Left ventricle myocardium inferior (tissue), 1 donor: ENCODE data around the gene XRCC5. TPM values are rescaled to one million over a fixed set of nuclear protein-coding genes. Genes with fewer than 3 reads are reported as not detected.

ENCODE experiments used
- DNase-seq: peaks from one replicate; pipeline ENCODE4 v3.0.0-alpha.2; 2020
- H3K27ac ChIP-seq: fragments of 200-600 bp; replicated peaks from 2 replicates; pipeline ENCODE4 v1.8.0; 2021
- H3K27me3 ChIP-seq: fragments of 200-600 bp; 2 replicates; pipeline ENCODE4 v1.8.0; 2021; ENCODE audit warnings: low read depth
- H3K36me3 ChIP-seq: fragments of 200-600 bp; 2 replicates; pipeline ENCODE4 v1.8.0; 2021
- H3K4me1 ChIP-seq: fragments of 200-600 bp; 2 replicates; pipeline ENCODE4 v1.8.0; 2021
- H3K4me3 ChIP-seq: fragments of 200-600 bp; 2 replicates; pipeline ENCODE4 v1.8.0; 2021; ENCODE audit warnings: mild to moderate bottlenecking, moderate library complexity
- H3K9me3 ChIP-seq: fragments of 200-600 bp; replicated peaks from 2 replicates; pipeline ENCODE4 v1.8.0; 2021
- intact Hi-C: fragments of 100-400 bp; cut with micrococcal nuclease; formaldehyde crosslinking; loops from one replicate; pipeline ENCODE4 v1.11.0; 2022
- total RNA-seq: library from RNA; stranded (reverse); fragmentation: NEBNext Ultra II Directional; extraction: Animal tissue kit (Norgen Biotek cat#: 25700); gene quantifications from one replicate; pipeline ENCODE4 v1.2.1, GENCODE V29; 2021
- TF ChIP-seq, protein P1 (sequence below): fragments of 200-600 bp; IDR thresholded peaks from 2 replicates; pipeline ENCODE4 v1.8.0; 2021; ENCODE audit warnings: antibody characterized with exemption, mild to moderate bottlenecking, borderline replicate concordance
- donor health status: DM: no; HTN: yes; CAD: no; lungs with severe emphysema.

The XRCC5 gene
- total RNA-seq, 1 donor from 2014 or later: 110 TPM

- no peak for DNase-seq
- H3K36me3 ChIP-seq: no peaks in the 10 kb centered on the region
- peaks cover 38% of the 10 kb centered on the region for H3K9me3 ChIP-seq
- H3K4me3 ChIP-seq: no peak overlapping the region
- no peaks in the 10 kb centered on the region for H3K27me3 ChIP-seq
- TF ChIP-seq, protein P1, sequence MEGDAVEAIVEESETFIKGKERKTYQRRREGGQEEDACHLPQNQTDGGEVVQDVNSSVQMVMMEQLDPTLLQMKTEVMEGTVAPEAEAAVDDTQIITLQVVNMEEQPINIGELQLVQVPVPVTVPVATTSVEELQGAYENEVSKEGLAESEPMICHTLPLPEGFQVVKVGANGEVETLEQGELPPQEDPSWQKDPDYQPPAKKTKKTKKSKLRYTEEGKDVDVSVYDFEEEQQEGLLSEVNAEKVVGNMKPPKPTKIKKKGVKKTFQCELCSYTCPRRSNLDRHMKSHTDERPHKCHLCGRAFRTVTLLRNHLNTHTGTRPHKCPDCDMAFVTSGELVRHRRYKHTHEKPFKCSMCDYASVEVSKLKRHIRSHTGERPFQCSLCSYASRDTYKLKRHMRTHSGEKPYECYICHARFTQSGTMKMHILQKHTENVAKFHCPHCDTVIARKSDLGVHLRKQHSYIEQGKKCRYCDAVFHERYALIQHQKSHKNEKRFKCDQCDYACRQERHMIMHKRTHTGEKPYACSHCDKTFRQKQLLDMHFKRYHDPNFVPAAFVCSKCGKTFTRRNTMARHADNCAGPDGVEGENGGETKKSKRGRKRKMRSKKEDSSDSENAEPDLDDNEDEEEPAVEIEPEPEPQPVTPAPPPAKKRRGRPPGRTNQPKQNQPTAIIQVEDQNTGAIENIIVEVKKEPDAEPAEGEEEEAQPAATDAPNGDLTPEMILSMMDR: no peak
- H3K27ac ChIP-seq: no peak overlapping the region
- no peaks in the 10 kb centered on the region for H3K4me1 ChIP-seq
- intact Hi-C loops: no loop called here
Measured at GRCh38 chr2:216233281-216233995, 124.3 kb downstream of the XRCC5 start.

DNA sequence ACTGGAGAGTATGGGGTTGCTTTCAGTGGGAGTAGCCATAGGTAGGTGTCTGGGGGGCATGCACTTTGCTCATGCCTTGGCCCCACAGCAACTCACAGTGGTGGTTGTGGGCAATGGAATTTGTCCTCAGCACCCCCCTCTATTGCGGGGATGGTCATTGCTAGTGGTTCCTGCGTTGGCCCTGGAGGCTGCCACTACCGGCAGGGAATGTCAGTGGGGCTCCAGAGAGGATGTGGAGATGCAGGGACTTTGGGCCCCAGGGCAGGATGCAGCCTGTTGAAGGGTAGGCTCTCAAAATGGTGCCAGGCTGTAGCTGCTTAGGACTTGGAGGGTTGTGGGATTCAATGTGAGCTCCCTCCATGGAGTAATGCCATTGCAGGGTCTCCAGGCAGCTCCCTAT is 125.0 kb downstream of the XRCC5 start:
- Histone ChIP-seq H3K27me3 (no peaks in the 10 kb centered on the region), H3K4me3 (no peak overlapping the region), H3K4me1 (no peaks in the 10 kb centered on the region), H3K36me3 (no peaks in the 10 kb centered on the region), H3K9me3 (peaks cover 33% of the 10 kb centered on the region), H3K27ac (no peak overlapping the region)
- intact Hi-C loops: no loop called here
- TF ChIP-seq, protein P1: no peak
- DNase-seq: no peak

DNA sequence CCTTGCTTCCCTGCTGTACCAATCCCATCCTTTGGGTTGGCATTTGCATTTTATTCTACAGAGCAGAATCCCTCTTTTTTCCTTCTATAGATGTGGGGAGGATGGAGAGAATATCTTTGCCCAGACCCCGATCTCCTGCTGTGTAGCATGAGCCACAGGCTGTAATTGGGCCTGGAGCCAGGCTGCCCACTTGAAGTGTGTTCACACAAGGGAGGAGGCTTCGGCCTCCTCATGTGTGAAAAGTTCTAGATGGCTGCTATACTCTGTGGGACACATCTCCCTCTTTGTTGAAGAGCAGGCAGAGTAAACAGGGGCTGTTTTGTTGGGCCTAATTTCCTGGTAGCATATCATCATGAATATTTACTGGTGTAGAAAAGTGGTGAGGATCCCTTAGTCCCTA is 126.3 kb downstream of the XRCC5 start:
- intact Hi-C loops: no loop called here
- TF ChIP-seq, protein P1: no peak
- no peak for DNase-seq

DNA sequence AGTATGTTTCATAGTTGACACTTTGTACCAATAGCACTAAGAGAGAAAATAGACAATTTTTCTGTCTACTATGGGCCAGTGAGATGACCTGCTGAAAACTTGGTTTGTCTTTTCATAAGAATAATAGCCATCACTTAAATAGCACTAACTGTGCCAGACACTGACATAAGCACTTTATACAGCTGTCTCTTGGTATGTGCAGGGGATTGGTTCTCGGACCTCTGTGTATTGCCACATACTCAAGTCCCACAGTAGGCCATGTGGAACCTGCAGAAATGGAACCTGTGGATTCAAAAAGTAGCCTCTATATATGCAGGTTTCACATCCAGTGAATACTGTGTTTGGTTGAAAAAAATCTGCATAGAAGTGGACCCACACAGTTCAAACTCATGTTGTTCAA is 126.7 kb downstream of the XRCC5 start:
- intact Hi-C loops: no loop called here
- no peak overlapping the region for H3K27ac ChIP-seq
- no peak overlapping the region for H3K4me3 ChIP-seq
- H3K4me1 ChIP-seq: no peaks in the 10 kb centered on the region
- no peak for DNase-seq
- H3K27me3 ChIP-seq: no peaks in the 10 kb centered on the region
- no peaks in the 10 kb centered on the region for H3K36me3 ChIP-seq
- peaks cover 28% of the 10 kb centered on the region for H3K9me3 ChIP-seq
- TF ChIP-seq, protein P1: no peak

More for the DNA sequence above, 126.3 kb downstream of the XRCC5 start:
- Histone ChIP-seq H3K27ac (no peak overlapping the region), H3K36me3 (no peaks in the 10 kb centered on the region), H3K27me3 (no peaks in the 10 kb centered on the region), H3K9me3 (peaks cover 33% of the 10 kb centered on the region), H3K4me1 (no peaks in the 10 kb centered on the region), H3K4me3 (no peak overlapping the region)

DNA sequence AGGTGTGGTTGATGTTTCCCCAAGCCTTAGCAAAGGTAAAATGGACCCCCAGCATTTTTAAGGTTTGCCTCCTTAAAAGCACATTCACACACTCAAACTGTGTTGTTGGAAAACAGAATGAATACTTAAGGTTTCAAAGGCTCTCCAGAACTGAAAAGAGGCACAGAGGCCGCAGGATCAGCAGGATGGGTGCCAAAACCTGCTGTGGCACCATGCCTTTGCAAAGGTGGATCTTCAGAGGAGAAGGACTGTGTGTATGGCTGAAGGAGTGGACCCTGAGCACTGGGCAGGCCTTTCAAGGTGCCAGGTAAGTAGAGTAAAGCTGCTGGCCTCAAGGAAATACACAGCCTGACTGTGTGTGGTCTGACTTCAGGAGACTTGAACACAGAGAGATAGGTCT is 127.3 kb downstream of the XRCC5 start:
- no peak for DNase-seq
- Histone ChIP-seq H3K27ac (no peak overlapping the region), H3K36me3 (no peaks in the 10 kb centered on the region), H3K4me3 (no peak overlapping the region), H3K4me1 (no peaks in the 10 kb centered on the region), H3K9me3 (peaks cover 22% of the 10 kb centered on the region), H3K27me3 (no peaks in the 10 kb centered on the region)
- intact Hi-C loops: no loop called here
- TF ChIP-seq, protein P1: no peak
